GM18907 (cell line): ENCODE measurements around the gene KIF22.

Source experiments
- ATAC-seq: cut with Tn5 transposase; IDR thresholded peaks from one replicate; pipeline ENCODE4 v1.9.1; 2021; ENCODE audit warnings: mild to moderate bottlenecking, moderate library complexity; ENCODE audit not compliant: unreplicated experiment

KIF22 gene

DNA sequence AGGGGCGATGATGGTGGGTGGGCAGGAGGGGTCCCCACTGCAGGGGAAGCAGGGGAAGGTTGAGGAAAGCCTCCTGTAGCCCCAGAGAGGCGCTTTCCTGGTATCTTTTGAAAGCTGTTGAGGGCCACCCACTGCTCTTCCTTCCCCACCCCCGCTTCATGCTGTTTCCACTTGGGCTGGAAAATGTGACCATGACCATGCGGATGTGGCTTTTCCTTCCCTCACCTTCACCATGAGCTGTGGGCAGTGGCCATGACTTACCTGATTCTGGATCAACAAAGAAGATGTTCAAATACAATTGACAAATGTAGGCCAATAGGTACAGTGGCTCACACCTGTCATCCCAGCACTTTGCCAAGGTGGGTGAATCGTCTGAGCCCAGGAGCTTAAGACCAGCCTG lies 43.5 kb downstream of the KIF22 start:
- no peak for ATAC-seq

DNA sequence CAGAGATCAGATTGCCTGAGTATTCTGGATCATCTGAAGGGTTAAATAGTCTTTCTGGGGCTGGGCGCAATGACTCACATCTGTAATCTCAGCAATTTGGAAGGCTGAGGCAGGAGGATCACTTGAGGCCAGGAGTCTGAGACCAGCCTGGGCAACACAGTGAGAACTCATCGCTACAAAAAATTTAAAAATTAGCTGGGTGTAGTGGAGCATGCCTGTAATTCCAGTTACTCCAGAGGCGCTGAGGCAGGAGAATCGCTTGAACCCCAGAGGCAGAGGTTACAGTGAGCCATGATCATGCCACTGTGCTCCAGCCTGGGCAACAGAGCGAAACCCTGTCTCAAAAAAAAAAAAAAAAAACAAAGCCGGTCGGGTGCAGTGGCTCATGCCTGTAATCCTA lies 45.4 kb downstream of the KIF22 start:
- ATAC-seq = no peak

- ATAC-seq = no peak
Measured at GRCh38 chr16:29836623-29837022, 46.1 kb downstream of the KIF22 start.

- no peak for ATAC-seq
Measured at GRCh38 chr16:29837841-29838240, 47.3 kb downstream of the KIF22 start.

DNA sequence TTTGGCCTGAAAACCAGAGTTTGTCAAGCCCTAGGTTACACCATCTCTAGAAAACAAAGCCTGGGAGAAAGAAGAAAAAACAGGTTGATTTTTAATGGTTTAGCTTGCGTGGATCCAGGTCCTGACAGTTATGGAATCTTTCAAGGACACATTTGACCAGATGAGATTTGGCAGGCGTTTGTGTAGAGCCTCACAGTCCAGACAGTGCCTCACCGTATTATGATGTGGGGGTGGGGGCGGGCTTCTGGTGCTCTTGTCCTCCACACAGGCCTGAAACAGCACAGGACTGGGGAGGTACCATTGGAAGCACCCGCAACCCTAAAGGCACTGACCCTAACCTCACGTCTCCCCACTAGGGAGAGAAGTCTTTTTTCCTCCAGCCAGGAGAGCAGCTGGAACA lies 49.3 kb downstream of the KIF22 start:
- no peak for ATAC-seq

GRCh38 chr16:29840240-29840639 lies 49.7 kb downstream of the KIF22 start:
- no peak for ATAC-seq

DNA sequence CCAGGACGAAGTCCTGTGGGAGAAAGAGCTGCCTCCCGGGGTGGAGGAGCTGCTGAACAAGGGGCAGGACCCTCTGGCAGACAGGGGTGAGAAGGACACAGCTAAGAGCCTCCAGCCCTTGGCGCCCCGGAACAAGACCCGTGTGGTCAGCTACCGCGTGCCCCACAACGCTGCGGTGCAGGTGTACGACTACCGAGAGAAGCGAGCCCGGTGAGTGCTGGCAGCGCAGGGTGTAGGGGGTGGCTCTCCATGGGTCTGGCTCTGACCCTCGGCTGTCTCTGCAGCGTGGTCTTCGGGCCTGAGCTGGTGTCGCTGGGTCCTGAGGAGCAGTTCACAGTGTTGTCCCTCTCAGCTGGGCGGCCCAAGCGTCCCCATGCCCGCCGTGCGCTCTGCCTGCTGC lies 51.1 kb downstream of the KIF22 start:
- no peak for ATAC-seq

DNA sequence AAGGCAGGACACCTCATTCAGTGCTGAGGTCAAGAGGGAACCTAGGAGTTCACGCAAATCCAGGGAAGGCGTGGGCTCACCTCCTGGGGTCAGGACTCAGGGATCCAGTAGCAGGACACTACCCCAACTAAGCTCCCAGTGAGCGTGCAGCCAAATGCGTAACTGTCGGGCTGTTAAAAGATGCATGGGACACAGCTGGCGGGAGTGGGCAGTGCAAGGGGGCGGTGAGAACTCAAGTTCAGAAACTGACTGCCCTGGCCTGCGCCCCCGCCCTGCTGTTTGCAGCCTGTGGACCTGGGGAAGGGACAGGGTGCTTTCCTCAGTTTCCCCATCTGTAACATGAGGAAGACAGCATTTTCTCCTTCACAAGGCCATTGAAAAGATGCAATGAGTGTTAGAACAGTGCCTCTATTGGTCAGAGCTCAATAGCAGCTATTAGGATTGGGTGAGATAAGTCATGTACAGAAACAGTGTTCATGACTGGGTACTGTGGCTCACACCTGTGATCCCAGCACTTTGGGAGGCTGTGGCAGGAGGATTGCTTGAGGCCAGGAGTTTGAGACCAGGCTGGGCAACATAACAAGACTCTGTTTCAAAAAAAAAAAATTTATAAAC lies 52.3 kb downstream of the KIF22 start:
- no peak for ATAC-seq

DNA sequence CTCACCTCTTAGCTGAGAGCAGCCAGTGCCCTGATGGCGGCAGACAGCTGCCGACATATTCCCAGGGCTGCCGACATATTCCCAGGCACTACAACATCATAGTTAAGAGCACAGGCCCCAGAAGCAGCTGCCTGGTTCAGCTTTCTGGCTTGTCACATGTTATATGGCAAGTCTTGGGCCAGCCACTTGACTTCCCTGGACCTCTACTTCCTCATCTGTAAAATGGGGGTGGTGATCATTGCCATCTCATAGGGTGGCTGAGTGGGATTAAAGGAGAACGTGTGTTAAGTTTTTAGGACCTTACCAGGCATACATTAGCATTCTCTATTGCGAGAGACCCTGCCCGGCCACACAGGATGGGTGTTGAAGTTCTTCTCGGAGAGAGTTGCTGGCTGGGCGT lies 53.4 kb downstream of the KIF22 start:
- ATAC-seq = no peak

- ATAC-seq = no peak
Measured at GRCh38 chr16:29844575-29845331, 54.2 kb downstream of the KIF22 start.

DNA sequence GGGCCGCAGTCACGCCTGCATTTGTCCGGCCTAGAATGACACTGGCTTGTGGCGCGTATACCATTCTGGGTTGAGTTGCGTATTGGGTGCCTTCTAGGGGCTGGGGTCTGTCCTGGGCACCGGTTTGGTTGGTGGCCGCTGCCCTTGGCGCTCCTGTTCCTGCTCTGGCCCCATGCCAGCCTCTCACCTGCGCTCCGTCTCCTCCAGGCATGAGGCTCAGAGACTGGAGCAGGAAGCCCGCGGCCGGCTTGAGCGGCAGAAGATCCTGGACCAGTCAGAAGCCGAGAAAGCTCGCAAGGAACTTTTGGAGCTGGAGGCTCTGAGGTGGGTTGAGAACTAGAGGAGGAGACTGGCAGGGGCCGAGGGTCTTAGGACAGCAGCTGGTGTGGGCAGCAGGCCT lies 55.1 kb downstream of the KIF22 start:
- no peak for ATAC-seq

DNA sequence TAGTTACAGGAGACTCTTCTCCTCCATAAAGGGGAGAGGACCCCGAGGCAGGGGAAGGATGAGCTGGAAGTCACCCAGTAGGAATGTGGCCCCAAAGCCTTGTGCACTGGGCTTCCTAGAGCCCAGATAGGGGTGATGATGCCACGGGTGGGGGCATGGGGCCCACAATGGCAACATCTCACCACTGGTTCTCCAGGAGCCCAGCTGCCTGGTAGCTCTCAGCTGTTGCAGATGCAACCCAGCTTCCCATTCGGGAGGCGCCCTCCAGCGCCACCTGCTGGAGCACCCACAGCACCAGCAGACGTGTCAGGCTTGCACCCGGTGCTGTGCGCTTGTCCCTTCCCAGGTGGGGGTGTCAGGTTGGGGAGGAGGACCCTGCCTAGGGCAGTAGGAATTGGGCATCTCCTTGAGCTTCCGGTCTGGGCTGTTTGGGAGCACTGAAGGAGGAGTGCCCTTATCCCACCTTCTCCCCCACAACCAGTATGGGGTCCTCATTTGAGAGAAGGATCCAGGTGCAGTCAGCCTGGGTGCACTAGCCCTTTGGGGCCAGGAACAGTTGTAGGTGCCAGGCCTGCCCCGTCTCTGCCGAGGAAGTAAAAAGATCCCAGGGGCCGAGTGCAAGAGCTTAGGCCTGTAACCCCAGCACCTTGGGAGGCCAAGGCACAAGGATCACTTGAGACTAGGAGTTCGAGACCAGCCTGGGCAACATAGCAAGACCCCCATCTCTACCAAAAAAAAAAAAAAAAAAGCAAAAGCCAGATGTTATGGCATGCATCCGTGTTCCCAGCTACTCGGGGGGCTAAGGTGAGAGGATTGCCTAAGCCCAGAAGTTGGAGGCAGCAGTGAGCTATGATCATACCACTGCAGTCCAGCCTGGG lies 58.1 kb downstream of the KIF22 start:
- no peak for ATAC-seq

GRCh38 chr16:29849505-29849904 lies 59.0 kb downstream of the KIF22 start:
- ATAC-seq = no peak

GRCh38 chr16:29850998-29851397 lies 60.4 kb downstream of the KIF22 start:
- ATAC-seq = no peak

GRCh38 chr16:29852654-29853053 lies 62.1 kb downstream of the KIF22 start:
- ATAC-seq = no peak

DNA sequence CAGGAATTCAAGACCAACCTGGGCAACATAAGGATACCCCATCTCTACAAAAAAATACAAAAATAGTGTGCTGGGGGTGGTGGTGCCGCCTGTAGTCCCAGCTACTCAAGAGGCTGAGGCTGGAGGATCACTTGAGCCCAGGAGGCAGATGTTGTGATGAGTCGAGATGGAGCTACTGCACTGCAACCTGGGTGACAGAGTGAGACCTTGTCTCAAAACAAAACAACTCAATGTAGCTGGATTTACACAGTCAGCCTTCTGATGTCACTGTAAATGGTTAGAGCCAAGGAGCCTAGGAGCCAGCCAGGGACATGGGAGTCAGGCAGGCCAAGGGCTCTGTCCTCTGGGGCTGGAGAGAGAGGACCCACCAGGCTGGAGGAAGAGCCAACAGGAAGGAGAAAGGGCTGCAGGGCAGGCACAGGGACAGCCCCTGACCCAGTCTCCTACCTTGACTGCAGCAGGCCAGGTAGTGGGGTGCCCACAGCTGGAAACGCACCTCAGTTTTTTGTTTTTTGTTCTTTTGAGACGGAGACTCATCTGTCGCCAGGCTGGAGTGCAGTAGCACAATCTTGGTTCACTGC lies 64.1 kb downstream of the KIF22 start:
- ATAC-seq = no peak
